ENCODE measurements around the gene ALDH9A1.

The ALDH9A1 gene

DNA sequence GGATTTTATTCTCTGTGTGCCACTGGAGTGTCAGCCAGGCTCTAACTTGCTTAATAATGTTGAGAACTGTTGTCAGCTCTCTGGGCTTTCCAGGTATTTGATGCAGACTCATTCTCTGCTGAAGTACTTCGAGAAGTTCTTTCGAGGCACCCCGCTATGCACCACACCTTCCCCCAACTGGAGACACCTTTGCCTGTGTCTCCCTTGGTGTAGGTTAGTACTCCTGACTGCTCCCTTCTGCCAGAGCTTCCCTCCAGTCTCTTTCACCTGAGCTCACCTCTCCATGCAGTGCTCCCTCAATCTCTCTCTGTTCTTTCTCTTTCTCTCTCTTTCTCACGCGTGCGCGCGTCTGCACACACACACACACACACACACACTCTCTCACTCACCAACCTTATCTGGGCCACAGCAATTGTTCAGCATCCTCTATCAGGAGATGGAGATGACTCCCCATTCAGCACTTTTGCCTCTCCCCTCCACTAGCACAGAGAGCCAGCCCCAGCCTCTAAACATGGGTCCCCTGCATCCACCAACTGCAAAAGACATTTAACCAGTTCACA, 81.3 kb downstream of the ALDH9A1 start:
- DNase-seq, result no peak

DNA sequence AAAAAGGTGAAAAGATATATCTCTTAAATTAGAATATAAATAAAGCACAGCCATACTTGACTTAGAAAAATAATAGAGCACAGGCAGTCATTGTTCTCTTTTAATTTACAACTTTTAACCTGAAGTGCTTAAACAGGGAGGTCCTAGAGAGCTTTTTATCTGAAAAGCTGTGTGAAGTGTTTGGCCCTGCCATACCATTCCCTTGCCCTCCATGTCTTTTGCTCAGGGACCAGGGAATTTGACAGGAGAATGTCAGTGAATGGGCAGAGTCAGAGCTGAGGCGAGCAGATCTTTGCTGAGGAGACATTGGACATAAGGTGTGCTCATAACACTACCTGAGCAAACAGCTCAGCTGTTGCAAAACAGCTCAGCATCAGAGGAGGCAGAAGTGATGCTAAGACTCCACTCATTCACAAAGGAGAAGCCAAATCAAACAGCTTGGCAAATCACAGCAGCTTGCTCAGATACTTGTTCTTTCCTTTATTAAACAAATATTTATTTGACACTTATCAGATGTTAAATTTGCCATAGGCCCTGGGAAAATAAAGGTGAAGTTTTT, 82.2 kb downstream of the ALDH9A1 start:
- no peak for DNase-seq

All from hippocampal formation (tissue), 2 donors.